WERI-Rb-1 (cell line): Measurements from ENCODE around the gene TSPOAP1.
A peak's percentile ranks its signal among the peaks of the same experiment; 100 is the strongest.

Experiments
- DNase-seq: peaks from one replicate; pipeline ENCODE4 v3.0.0-alpha.2; 2020
- H3K27ac ChIP-seq: fragments of 250-450 bp; sonication (Bioruptor Pico); 2 replicates; pipeline ENCODE4 v1.5.1; 2020; ENCODE audit warnings: mild to moderate bottlenecking, moderate library complexity
- H3K27me3 ChIP-seq: fragments of 250-450 bp; sonication (Bioruptor Pico); 2 replicates; pipeline ENCODE4 v1.5.1; 2021; ENCODE audit warnings: mild to moderate bottlenecking, low read depth, moderate library complexity; ENCODE audit not compliant: insufficient read depth, severe bottlenecking
- H3K36me3 ChIP-seq: fragments of 250-450 bp; sonication (Bioruptor Pico); 2 replicates; pipeline ENCODE4 v1.5.1; 2020; ENCODE audit warnings: mild to moderate bottlenecking, moderate library complexity
- H3K4me3 ChIP-seq: 2 replicates; pipeline ENCODE4 v1.5.1; 2011; ENCODE audit warnings: low read depth, mild to moderate bottlenecking, control low read depth, low read length
- H3K9me3 ChIP-seq: fragments of 250-450 bp; sonication (Bioruptor Pico); 2 replicates; pipeline ENCODE4 v1.5.1; 2021; ENCODE audit warnings: mild to moderate bottlenecking, moderate library complexity; ENCODE audit not compliant: severe bottlenecking
- TF ChIP-seq, protein P1 (sequence below): IDR thresholded peaks from 2 replicates; pipeline ENCODE4 v1.5.1; 2011; ENCODE audit warnings: low read depth, mild to moderate bottlenecking, control low read depth, inconsistent platforms, low read length

Gene TSPOAP1

DNA sequence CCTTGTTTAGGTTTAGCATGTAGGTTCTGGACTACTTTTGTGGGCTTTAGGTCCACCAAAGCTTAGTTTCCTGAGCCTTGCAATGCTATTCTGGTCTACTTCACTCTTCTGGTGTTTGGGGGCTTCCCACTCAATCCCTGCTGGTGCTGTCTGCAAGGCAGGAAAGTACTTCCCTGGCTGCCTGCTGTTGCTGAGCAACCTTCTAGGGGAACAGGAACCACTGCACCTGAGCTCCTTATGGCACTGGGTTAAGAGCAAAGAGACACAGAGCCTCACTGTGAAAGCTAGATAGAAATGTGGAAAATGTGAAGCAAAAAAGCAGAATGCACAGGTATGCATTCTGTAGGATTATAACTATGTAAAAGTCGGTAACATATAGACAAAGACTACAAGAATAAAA, 64.8 kb downstream of the TSPOAP1 start:
- H3K9me3 ChIP-seq = no peaks in the 10 kb centered on the region
- no peaks in the 10 kb centered on the region for H3K27me3 ChIP-seq
- TF ChIP-seq, protein P1, sequence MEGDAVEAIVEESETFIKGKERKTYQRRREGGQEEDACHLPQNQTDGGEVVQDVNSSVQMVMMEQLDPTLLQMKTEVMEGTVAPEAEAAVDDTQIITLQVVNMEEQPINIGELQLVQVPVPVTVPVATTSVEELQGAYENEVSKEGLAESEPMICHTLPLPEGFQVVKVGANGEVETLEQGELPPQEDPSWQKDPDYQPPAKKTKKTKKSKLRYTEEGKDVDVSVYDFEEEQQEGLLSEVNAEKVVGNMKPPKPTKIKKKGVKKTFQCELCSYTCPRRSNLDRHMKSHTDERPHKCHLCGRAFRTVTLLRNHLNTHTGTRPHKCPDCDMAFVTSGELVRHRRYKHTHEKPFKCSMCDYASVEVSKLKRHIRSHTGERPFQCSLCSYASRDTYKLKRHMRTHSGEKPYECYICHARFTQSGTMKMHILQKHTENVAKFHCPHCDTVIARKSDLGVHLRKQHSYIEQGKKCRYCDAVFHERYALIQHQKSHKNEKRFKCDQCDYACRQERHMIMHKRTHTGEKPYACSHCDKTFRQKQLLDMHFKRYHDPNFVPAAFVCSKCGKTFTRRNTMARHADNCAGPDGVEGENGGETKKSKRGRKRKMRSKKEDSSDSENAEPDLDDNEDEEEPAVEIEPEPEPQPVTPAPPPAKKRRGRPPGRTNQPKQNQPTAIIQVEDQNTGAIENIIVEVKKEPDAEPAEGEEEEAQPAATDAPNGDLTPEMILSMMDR = no peak
- DNase-seq = no peak
- H3K36me3 ChIP-seq = no peaks in the 10 kb centered on the region
- no peak overlapping the region for H3K4me3 ChIP-seq
- H3K27ac ChIP-seq = no peak overlapping the region

DNA sequence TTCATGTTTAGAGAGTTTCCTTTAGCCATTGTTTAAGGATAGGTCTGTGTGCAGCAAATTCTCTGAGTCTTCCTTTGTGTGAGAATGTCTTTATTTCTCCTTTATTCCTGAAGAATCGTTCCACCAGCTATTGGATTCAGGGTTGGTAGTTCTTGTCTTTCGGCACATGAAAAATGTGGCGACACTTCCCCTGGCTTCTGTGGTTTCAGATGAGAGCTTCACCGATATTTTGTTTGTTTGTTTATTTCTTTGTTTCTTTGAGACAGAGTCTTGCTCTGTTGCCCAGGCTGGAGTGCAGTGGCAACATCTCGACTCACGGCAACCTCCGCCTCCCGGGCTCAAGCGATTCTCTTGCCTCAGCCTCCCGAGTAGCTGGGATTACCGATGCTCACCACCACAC, 66.4 kb downstream of the TSPOAP1 start:
- no peak overlapping the region for H3K27ac ChIP-seq
- H3K36me3 ChIP-seq = no peaks in the 10 kb centered on the region
- H3K4me3 ChIP-seq = no peak overlapping the region
- no peaks in the 10 kb centered on the region for H3K27me3 ChIP-seq
- no peaks in the 10 kb centered on the region for H3K9me3 ChIP-seq
- DNase-seq = no peak
- TF ChIP-seq, protein P1 = no peak

DNA sequence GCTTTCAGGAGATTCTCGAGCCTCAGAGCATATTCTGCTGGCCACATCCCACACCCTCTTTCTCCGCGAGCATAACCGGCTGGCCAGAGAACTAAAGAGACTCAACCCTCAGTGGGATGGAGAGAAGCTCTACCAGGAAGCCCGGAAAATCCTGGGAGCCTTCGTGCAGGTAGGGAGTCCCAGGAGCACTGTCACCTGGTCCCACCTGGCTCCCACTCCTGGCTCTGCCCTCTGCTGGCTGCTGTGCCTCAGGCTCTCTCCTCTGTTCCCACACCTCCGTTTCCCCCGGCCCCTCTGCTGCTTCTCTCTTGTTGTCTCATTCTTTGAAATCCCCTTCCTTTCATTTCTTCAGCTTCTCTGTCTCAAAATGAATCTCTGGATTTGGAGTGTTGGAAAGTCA, 73.8 kb downstream of the TSPOAP1 start:
- H3K4me3 ChIP-seq = no peak overlapping the region
- TF ChIP-seq, protein P1 = peak; percentile 86
- no peaks in the 10 kb centered on the region for H3K9me3 ChIP-seq
- no peaks in the 10 kb centered on the region for H3K36me3 ChIP-seq
- no peaks in the 10 kb centered on the region for H3K27me3 ChIP-seq
- H3K27ac ChIP-seq = no peak overlapping the region
- peak; percentile 45 for DNase-seq

DNA sequence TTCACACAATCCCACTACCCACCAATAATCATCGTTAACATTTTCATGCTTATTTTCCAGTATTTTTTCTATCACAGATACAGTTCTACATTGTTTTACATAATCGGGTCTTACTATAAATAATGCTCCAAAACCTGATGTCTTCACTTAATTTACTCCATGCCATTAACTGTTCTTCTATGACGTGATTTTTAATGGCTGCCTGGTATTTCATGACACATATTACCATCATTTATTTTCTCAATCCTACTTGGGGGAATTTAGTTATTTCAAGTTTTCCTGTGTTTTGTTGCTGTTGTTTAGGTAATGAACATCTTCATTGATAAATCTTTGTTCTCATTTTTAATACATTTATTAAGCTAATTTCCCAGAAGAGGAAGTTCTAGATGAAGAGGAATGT, 75.5 kb downstream of the TSPOAP1 start:
- TF ChIP-seq, protein P1 = no peak
- Histone ChIP-seq H3K9me3 (no peaks in the 10 kb centered on the region), H3K36me3 (no peaks in the 10 kb centered on the region), H3K27me3 (no peaks in the 10 kb centered on the region), H3K4me3 (no peak overlapping the region), H3K27ac (no peak overlapping the region)
- no peak for DNase-seq

DNA sequence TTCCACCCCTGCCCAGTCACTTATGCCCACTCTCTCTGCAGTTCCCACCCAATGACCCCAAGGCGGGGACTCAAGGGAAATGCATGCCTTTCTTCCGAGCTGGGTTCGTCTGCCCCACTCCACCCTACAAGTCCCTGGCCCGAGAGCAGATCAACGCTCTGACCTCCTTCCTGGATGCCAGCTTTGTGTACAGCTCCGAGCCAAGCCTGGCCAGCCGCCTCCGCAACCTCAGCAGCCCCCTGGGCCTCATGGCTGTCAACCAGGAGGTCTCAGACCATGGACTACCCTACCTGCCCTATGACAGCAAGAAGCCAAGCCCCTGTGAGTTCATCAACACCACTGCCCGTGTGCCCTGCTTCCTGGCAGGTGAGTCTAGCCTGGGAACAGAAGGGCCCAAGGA, 76.5 kb downstream of the TSPOAP1 start:
- TF ChIP-seq, protein P1 = no peak
- Histone ChIP-seq H3K4me3 (no peak overlapping the region), H3K27ac (no peak overlapping the region), H3K9me3 (no peaks in the 10 kb centered on the region), H3K36me3 (no peaks in the 10 kb centered on the region), H3K27me3 (no peaks in the 10 kb centered on the region)
- DNase-seq = no peak
